ENCODE results near the gene IFNA4. TPM values are rescaled to one million over a fixed set of nuclear protein-coding genes. Genes with fewer than 3 reads are reported as not detected.
A peak's percentile ranks its signal among the peaks of the same experiment; 100 is the strongest.
"Not testable (repeated sequence)": the region's sequence is repeated elsewhere in the genome, so short reads cannot be mapped to it uniquely, and the experiment has no call there.

Gene IFNA4
- total RNA-seq, 1 donor from 2014 or later = not detected

- DNase-seq (ENCODE audit: low read depth) = no peak
- no peak overlapping the region for H3K4me3 ChIP-seq (ENCODE audit: low read depth, low read length)
- no peak for TF ChIP-seq CTCF (conservative IDR thresholded peaks at IDR 0.05; ENCODE audit: low read depth, low read length)
These were observed 22.9 kb upstream of the IFNA4 start for GRCh38 chr9:21210311-21210710.

GRCh38 chr9:21207043-21207442 is 19.7 kb upstream of the IFNA4 start, which contains the start of gene IFNA10:
IFNA10 (minus strand) TSS chr9:21207143; CDS start chr9:21207097, 46 bp downstream.
- not testable (repeated sequence) for H3K4me3 ChIP-seq (ENCODE audit: low read depth, low read length); DNase-seq (ENCODE audit: low read depth)

- no peak for TF ChIP-seq CTCF (conservative IDR thresholded peaks at IDR 0.05; ENCODE audit: low read depth, low read length)
- H3K4me3 ChIP-seq (ENCODE audit: low read depth, low read length) = no peak overlapping the region
- no peak for DNase-seq (ENCODE audit: low read depth)
These were observed 17.8 kb upstream of the IFNA4 start for GRCh38 chr9:21205204-21205603.

- not testable (repeated sequence) for DNase-seq (ENCODE audit: low read depth); H3K4me3 ChIP-seq (ENCODE audit: low read depth, low read length)
These were observed 14.7 kb upstream of the IFNA4 start, which contains the start of gene IFNA7 for GRCh38 chr9:21202105-21202504. IFNA7 (minus strand) TSS chr9:21202205; CDS start chr9:21202165, 40 bp downstream.

- DNase-seq (ENCODE audit: low read depth); H3K4me3 ChIP-seq (ENCODE audit: low read depth, low read length): not testable (repeated sequence)
- TF ChIP-seq CTCF (conservative IDR thresholded peaks at IDR 0.05; ENCODE audit: low read depth, low read length) = peak; percentile 62
These were observed 7.7 kb upstream of the IFNA4 start for GRCh38 chr9:21194867-21195776.

- TF ChIP-seq CTCF (conservative IDR thresholded peaks at IDR 0.05; ENCODE audit: low read depth, low read length) = peak; percentile 62
- not testable (repeated sequence) for DNase-seq (ENCODE audit: low read depth); H3K4me3 ChIP-seq (ENCODE audit: low read depth, low read length)
These were observed 4.3 kb downstream of the IFNA4 start for GRCh38 chr9:21182810-21183736.

- TF ChIP-seq CTCF (conservative IDR thresholded peaks at IDR 0.05; ENCODE audit: low read depth, low read length) = no peak
- DNase-seq (ENCODE audit: low read depth) = no peak
- no peak overlapping the region for H3K4me3 ChIP-seq (ENCODE audit: low read depth, low read length)
These were observed 12.7 kb downstream of the IFNA4 start for GRCh38 chr9:21174671-21175070.

Data from epithelial cell of proximal tubule (primary cell).